Panc1 (cell line): ENCODE measurements around the gene MYO3B.

Experiments
- POLR2AphosphoS5 ChIP-seq: IDR thresholded peaks from 2 replicates; pipeline ENCODE4 v1.6.1; 2012; ENCODE audit warnings: mild to moderate bottlenecking, low read depth, low read length, moderate library complexity
- SIN3A ChIP-seq: IDR thresholded peaks from 2 replicates; pipeline ENCODE4 v1.6.1; 2012; ENCODE audit warnings: low read depth, mild to moderate bottlenecking, low read length, moderate library complexity, borderline replicate concordance; ENCODE audit not compliant: insufficient read depth
- TCF7L2 ChIP-seq: IDR thresholded peaks from 2 replicates; pipeline ENCODE4 v1.6.1; 2011; ENCODE audit warnings: mild to moderate bottlenecking, low read depth, low read length, inconsistent platforms
- TF ChIP-seq, protein P1 (sequence below): fragments of 450-650 bp; IDR thresholded peaks from 2 replicates; pipeline ENCODE4 v1.5.1; 2017; ENCODE audit warnings: mild to moderate bottlenecking
- TF ChIP-seq, protein P2 (sequence below), 2 experiments: IDR thresholded peaks; 2 replicates each; pipeline ENCODE4 v1.6.1; 2011 to 2012; ENCODE audit warnings: low read depth in 2 of 2, control low read depth in 1 of 2, low read length in 1 of 2, mild to moderate bottlenecking in 1 of 2, moderate library complexity in 1 of 2; ENCODE audit not compliant: insufficient read depth in 1 of 2

DNA sequence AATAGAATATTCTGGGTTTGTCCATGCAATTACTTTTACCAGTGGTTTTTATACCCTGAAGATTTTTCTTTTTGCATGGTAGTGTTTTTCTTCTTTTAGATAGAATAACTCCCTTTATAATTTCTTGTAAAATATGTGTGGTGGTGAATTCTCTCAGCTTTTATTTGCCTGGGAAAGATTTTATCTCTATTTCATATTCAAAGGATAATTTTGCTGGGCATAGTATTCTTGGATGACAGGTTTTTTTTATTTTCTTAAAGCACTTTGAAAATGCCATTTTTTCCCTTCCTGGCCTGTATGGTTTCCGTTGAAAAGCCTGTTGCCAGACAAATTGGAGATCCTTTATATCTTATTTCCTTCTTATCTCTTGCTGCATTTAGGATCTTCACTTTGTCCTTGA, 113.5 kb downstream of the MYO3B start:
- TF ChIP-seq, protein P1, sequence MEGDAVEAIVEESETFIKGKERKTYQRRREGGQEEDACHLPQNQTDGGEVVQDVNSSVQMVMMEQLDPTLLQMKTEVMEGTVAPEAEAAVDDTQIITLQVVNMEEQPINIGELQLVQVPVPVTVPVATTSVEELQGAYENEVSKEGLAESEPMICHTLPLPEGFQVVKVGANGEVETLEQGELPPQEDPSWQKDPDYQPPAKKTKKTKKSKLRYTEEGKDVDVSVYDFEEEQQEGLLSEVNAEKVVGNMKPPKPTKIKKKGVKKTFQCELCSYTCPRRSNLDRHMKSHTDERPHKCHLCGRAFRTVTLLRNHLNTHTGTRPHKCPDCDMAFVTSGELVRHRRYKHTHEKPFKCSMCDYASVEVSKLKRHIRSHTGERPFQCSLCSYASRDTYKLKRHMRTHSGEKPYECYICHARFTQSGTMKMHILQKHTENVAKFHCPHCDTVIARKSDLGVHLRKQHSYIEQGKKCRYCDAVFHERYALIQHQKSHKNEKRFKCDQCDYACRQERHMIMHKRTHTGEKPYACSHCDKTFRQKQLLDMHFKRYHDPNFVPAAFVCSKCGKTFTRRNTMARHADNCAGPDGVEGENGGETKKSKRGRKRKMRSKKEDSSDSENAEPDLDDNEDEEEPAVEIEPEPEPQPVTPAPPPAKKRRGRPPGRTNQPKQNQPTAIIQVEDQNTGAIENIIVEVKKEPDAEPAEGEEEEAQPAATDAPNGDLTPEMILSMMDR: no peak
- TF ChIP-seq POLR2AphosphoS5 (no peak), SIN3A (no peak), TCF7L2 (no peak)
- TF ChIP-seq, protein P2, sequence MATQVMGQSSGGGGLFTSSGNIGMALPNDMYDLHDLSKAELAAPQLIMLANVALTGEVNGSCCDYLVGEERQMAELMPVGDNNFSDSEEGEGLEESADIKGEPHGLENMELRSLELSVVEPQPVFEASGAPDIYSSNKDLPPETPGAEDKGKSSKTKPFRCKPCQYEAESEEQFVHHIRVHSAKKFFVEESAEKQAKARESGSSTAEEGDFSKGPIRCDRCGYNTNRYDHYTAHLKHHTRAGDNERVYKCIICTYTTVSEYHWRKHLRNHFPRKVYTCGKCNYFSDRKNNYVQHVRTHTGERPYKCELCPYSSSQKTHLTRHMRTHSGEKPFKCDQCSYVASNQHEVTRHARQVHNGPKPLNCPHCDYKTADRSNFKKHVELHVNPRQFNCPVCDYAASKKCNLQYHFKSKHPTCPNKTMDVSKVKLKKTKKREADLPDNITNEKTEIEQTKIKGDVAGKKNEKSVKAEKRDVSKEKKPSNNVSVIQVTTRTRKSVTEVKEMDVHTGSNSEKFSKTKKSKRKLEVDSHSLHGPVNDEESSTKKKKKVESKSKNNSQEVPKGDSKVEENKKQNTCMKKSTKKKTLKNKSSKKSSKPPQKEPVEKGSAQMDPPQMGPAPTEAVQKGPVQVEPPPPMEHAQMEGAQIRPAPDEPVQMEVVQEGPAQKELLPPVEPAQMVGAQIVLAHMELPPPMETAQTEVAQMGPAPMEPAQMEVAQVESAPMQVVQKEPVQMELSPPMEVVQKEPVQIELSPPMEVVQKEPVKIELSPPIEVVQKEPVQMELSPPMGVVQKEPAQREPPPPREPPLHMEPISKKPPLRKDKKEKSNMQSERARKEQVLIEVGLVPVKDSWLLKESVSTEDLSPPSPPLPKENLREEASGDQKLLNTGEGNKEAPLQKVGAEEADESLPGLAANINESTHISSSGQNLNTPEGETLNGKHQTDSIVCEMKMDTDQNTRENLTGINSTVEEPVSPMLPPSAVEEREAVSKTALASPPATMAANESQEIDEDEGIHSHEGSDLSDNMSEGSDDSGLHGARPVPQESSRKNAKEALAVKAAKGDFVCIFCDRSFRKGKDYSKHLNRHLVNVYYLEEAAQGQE (IDR thresholded peaks at IDR 0.05; ENCODE audit: insufficient read depth in 1 of 2, low read depth in 2 of 2, low read length in 1 of 2): no peak
